Neural crest cell (in vitro differentiated cells): ENCODE data around the gene NIPAL4. TPM values are rescaled to one million over a fixed set of nuclear protein-coding genes. Genes with fewer than 3 reads are reported as not detected.

Experiments used
- DNase-seq: peaks from one replicate; pipeline ENCODE4 v3.0.0; 2021; ENCODE audit warnings: low read depth, mixed read lengths, low spot score
- H3K27ac Mint-ChIP-seq: one replicate; pipeline ENCODE4 v1.8.0; 2021; ENCODE audit warnings: mild to moderate bottlenecking, mixed read lengths; ENCODE audit not compliant: unreplicated experiment
- H3K27me3 Mint-ChIP-seq: 2 replicates; pipeline ENCODE4 v1.8.0; 2021; ENCODE audit warnings: low read depth, mild to moderate bottlenecking, mixed read lengths
- H3K36me3 Mint-ChIP-seq: 2 replicates; pipeline ENCODE4 v1.8.0; 2021; ENCODE audit warnings: low read depth, mild to moderate bottlenecking, mixed read lengths
- H3K4me1 Mint-ChIP-seq: 2 replicates; pipeline ENCODE4 v1.8.0; 2021; ENCODE audit warnings: mixed read lengths
- H3K4me3 Mint-ChIP-seq: one replicate; pipeline ENCODE4 v1.8.0; 2021; ENCODE audit warnings: mild to moderate bottlenecking, mixed read lengths
- H3K9me3 Mint-ChIP-seq: 2 replicates; pipeline ENCODE4 v1.8.0; 2021; ENCODE audit warnings: mixed read lengths
- total RNA-seq: library from RNA; stranded (reverse); gene quantifications from 2 replicates; pipeline ENCODE4 v1.2.1, GENCODE V29; 2021
- TF ChIP-seq, protein P1 (sequence below): fragments of 200-600 bp; sonication (generic); conservative IDR thresholded peaks from 2 replicates; pipeline ENCODE4 v1.5.0; 2021; ENCODE audit warnings: antibody characterized with exemption, mild to moderate bottlenecking

The NIPAL4 gene
- total RNA-seq, 1 donor from 2014 or later = not detected

- Mint-ChIP-seq H3K4me1 (peaks cover 17% of the 10 kb centered on the region), H3K27me3 (peaks cover 44% of the 10 kb centered on the region), H3K36me3 (no peaks in the 10 kb centered on the region), H3K9me3 (no peaks in the 10 kb centered on the region), H3K4me3 (no peak overlapping the region), H3K27ac (no peak overlapping the region)
- no peak for DNase-seq
- TF ChIP-seq, protein P1, sequence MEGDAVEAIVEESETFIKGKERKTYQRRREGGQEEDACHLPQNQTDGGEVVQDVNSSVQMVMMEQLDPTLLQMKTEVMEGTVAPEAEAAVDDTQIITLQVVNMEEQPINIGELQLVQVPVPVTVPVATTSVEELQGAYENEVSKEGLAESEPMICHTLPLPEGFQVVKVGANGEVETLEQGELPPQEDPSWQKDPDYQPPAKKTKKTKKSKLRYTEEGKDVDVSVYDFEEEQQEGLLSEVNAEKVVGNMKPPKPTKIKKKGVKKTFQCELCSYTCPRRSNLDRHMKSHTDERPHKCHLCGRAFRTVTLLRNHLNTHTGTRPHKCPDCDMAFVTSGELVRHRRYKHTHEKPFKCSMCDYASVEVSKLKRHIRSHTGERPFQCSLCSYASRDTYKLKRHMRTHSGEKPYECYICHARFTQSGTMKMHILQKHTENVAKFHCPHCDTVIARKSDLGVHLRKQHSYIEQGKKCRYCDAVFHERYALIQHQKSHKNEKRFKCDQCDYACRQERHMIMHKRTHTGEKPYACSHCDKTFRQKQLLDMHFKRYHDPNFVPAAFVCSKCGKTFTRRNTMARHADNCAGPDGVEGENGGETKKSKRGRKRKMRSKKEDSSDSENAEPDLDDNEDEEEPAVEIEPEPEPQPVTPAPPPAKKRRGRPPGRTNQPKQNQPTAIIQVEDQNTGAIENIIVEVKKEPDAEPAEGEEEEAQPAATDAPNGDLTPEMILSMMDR = no peak
Measured at GRCh38 chr5:157463621-157464518, 3.9 kb downstream of the NIPAL4 start.

- H3K27ac Mint-ChIP-seq = no peak overlapping the region
- no peaks in the 10 kb centered on the region for H3K9me3 Mint-ChIP-seq
- TF ChIP-seq, protein P1 = no peak
- peaks cover 37% of the 10 kb centered on the region for H3K27me3 Mint-ChIP-seq
- peaks cover 17% of the 10 kb centered on the region for H3K4me1 Mint-ChIP-seq
- DNase-seq = no peak
- no peaks in the 10 kb centered on the region for H3K36me3 Mint-ChIP-seq
- H3K4me3 Mint-ChIP-seq = no peak overlapping the region
Measured at GRCh38 chr5:157464519-157465171, 4.6 kb downstream of the NIPAL4 start.

- no peak for DNase-seq
- H3K27me3 Mint-ChIP-seq = peaks cover 5% of the 10 kb centered on the region
- H3K4me3 Mint-ChIP-seq = no peak overlapping the region
- peaks cover 13% of the 10 kb centered on the region for H3K4me1 Mint-ChIP-seq
- H3K9me3 Mint-ChIP-seq = no peaks in the 10 kb centered on the region
- no peak overlapping the region for H3K27ac Mint-ChIP-seq
- no peaks in the 10 kb centered on the region for H3K36me3 Mint-ChIP-seq
- TF ChIP-seq, protein P1 = no peak
Measured at GRCh38 chr5:157468293-157468965, 8.4 kb downstream of the NIPAL4 start.

DNA sequence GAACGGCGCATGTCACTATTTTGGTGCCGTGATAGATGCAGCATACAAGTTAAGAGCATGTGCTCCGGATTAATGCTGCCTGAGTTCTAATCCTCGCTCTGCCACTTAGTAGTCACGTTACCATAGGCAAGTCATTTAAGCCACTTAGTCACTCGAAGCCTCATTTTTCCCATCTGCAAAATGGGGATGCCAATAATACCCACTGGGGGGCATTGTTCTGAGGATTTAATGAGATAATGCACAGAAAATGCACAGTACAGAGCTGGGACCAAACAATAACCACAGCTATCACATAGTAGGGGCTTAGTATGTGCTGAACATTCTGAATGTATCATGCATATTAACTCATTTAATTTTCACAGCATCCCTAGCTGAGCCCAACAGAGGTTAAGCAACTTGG lies 9.1 kb downstream of the NIPAL4 start:
- no peak overlapping the region for H3K4me3 Mint-ChIP-seq
- no peaks in the 10 kb centered on the region for H3K9me3 Mint-ChIP-seq
- H3K36me3 Mint-ChIP-seq = no peaks in the 10 kb centered on the region
- H3K27me3 Mint-ChIP-seq = peaks cover 3% of the 10 kb centered on the region
- peaks cover 8% of the 10 kb centered on the region for H3K4me1 Mint-ChIP-seq
- H3K27ac Mint-ChIP-seq = no peak overlapping the region
- TF ChIP-seq, protein P1 = no peak
- DNase-seq = no peak

GRCh38 chr5:157469687-157470086 lies 9.7 kb downstream of the NIPAL4 start:
- H3K36me3 Mint-ChIP-seq = no peaks in the 10 kb centered on the region
- no peaks in the 10 kb centered on the region for H3K9me3 Mint-ChIP-seq
- peaks cover 2% of the 10 kb centered on the region for H3K4me1 Mint-ChIP-seq
- no peak overlapping the region for H3K27ac Mint-ChIP-seq
- DNase-seq = no peak
- TF ChIP-seq, protein P1 = no peak
- no peaks in the 10 kb centered on the region for H3K27me3 Mint-ChIP-seq
- no peak overlapping the region for H3K4me3 Mint-ChIP-seq
